OCI-LY3 (cell line): Measurements from ENCODE around the gene NAT9.

Experiments used
- CTCF ChIP-seq: fragments of 200-600, 300-600 bp; sonication (generic); IDR thresholded peaks from 2 replicates; pipeline ENCODE4 v1.5.1; 2014; ENCODE audit warnings: antibody characterized with exemption, low read length, low read depth
- EZH2phosphoT487 ChIP-seq: fragments of 200-600 bp; shearing (Covaris generic); IDR thresholded peaks from 2 replicates; pipeline ENCODE4 v1.6.1; 2018; ENCODE audit warnings: antibody characterized with exemption, mixed run types, low read depth

- no peak for TF ChIP-seq CTCF
- no peak for TF ChIP-seq EZH2phosphoT487
Measured at GRCh38 chr17:74810699-74811485, 34.7 kb upstream of the NAT9 start.
